SK-N-SH (cell line): ENCODE results near the gene LAMTOR2. TPM values are rescaled to one million over a fixed set of nuclear protein-coding genes. Genes with fewer than 3 reads are reported as not detected.
A peak's percentile ranks its signal among the peaks of the same experiment; 100 is the strongest.

Experiments
- CTCF ChIA-PET: fragments of 300-600, 350-600 bp; formaldehyde crosslinking; extraction: SDS; loops from one replicate; lab custom pipeline; 2021; lab: Yijun Ruan, JAX
- POLR2A ChIA-PET: fragments of 350-600 bp; sonication (Branson Sonifier 250); formaldehyde crosslinking; extraction: SDS; loops from one replicate; lab custom pipeline; 2020; ENCODE audit warnings: antibody characterized with exemption, inconsistent platforms; lab: Yijun Ruan, JAX
- DNase-seq: peaks from one replicate; pipeline ENCODE4 v3.0.0; 2012
- H2AFZ ChIP-seq: fragments of 200-600 bp; sonication (generic); 2 replicates; pipeline ENCODE4 v1.8.1; 2016; ENCODE audit warnings: antibody characterized with exemption, mild to moderate bottlenecking, low read depth
- H3F3A ChIP-seq: fragments of 200-600 bp; sonication (generic); replicated peaks from 2 replicates; pipeline ENCODE3; 2016; ENCODE audit warnings: antibody characterized with exemption, mild to moderate bottlenecking; ENCODE audit not compliant: insufficient read depth
- H3K27ac ChIP-seq, 2 experiments: fragments of 200-500 bp in 1 of 2; fragments of 200-600 bp in 1 of 2; sonication (Bioruptor generic) in 1 of 2; sonication (generic), shearing (Covaris generic) in 1 of 2; 2 replicates each; pipeline versions ENCODE4 v1.5.1 to v1.6.1; 2014 to 2016; ENCODE audit warnings: low read depth in 2 of 2, inconsistent platforms in 1 of 2, low read length in 1 of 2, mild to moderate bottlenecking in 1 of 2, mixed read lengths in 1 of 2
- H3K27me3 ChIP-seq: fragments of 200-600 bp; sonication (generic), shearing (Covaris generic); 2 replicates; pipeline ENCODE4 v1.6.1; 2016; ENCODE audit warnings: mixed run types; ENCODE audit not compliant: insufficient read depth
- H3K36me3 ChIP-seq, 2 experiments: fragments of 200-500 bp in 1 of 2; fragments of 200-600 bp in 1 of 2; sonication (Bioruptor generic) in 1 of 2; sonication (generic) in 1 of 2; replicated peaks in 1 of 2; 2 replicates each; pipeline versions ENCODE3 to v1.5.1; 2014 to 2016; ENCODE audit warnings: low read length in 1 of 2, mild to moderate bottlenecking in 1 of 2; ENCODE audit not compliant: insufficient read depth in 2 of 2, control insufficient read depth in 1 of 2
- H3K4me1 ChIP-seq, 2 experiments: fragments of 200-500 bp in 1 of 2; fragments of 200-600 bp in 1 of 2; sonication (Bioruptor generic) in 1 of 2; sonication (generic), shearing (Covaris generic) in 1 of 2; 2 replicates each; pipeline versions ENCODE4 v1.5.1 to v1.6.1; 2014 to 2016; ENCODE audit warnings: low read depth in 1 of 2, low read length in 1 of 2, mixed run types in 1 of 2; ENCODE audit not compliant: insufficient read depth in 2 of 2, control insufficient read depth in 1 of 2
- H3K4me2 ChIP-seq: fragments of 200-600 bp; sonication (generic), shearing (Covaris generic); 2 replicates; pipeline ENCODE4 v1.6.1; 2017; ENCODE audit warnings: mixed run types
- H3K4me3 ChIP-seq, 2 experiments: fragments of 200-500 bp in 1 of 2; fragments of 200-600 bp in 1 of 2; sonication (Bioruptor generic) in 1 of 2; sonication (generic), shearing (Covaris generic) in 1 of 2; 2 replicates each; pipeline versions ENCODE4 v1.5.1 to v1.8.1; 2014 to 2016; ENCODE audit warnings: low read depth in 2 of 2, inconsistent platforms in 1 of 2, low read length in 1 of 2, mild to moderate bottlenecking in 1 of 2, mixed read lengths in 1 of 2, moderate library complexity in 1 of 2
- H3K79me2 ChIP-seq: fragments of 200-600 bp; sonication (generic); 2 replicates; pipeline ENCODE4 v1.8.1; 2017; ENCODE audit warnings: mild to moderate bottlenecking; ENCODE audit not compliant: insufficient read depth
- H3K9ac ChIP-seq: fragments of 200-600 bp; sonication (generic); 2 replicates; pipeline ENCODE4 v1.6.1; 2017; ENCODE audit warnings: mixed run types
- H3K9me2 ChIP-seq: fragments of 200-600 bp; sonication (generic); 2 replicates; pipeline ENCODE4 v1.6.1; 2017; ENCODE audit warnings: mixed run types
- H3K9me3 ChIP-seq: fragments of 200-600 bp; sonication (generic); 2 replicates; pipeline ENCODE4 v1.6.1; 2017; ENCODE audit warnings: mixed run types, mild to moderate bottlenecking, moderate library complexity
- H4K20me1 ChIP-seq: fragments of 200-600 bp; sonication (generic); 2 replicates; pipeline ENCODE4 v1.6.1; 2017; ENCODE audit warnings: mild to moderate bottlenecking, mixed run types; ENCODE audit not compliant: insufficient read depth
- CHD2 ChIP-seq: fragments of 150-350 bp; IDR thresholded peaks from 2 replicates; pipeline ENCODE4 v1.6.1; 2018; ENCODE audit warnings: low read length; ENCODE audit not compliant: partially characterized antibody
- ELF1 ChIP-seq: IDR thresholded peaks from 2 replicates; pipeline ENCODE4 v1.4.0; 2012
- GABPA ChIP-seq: IDR thresholded peaks from 2 replicates; pipeline ENCODE4 v1.4.0; 2012; ENCODE audit warnings: low read depth, mild to moderate bottlenecking
- IRF3 ChIP-seq: fragments of 150-350 bp; IDR thresholded peaks from 2 replicates; pipeline ENCODE4 v1.6.1; 2016; ENCODE audit warnings: mild to moderate bottlenecking, low read depth, low read length
- MEF2A ChIP-seq: IDR thresholded peaks from 2 replicates; pipeline ENCODE4 v1.4.0; 2012; ENCODE audit warnings: low read depth, borderline replicate concordance
- MXI1 ChIP-seq: IDR thresholded peaks from 2 replicates; pipeline ENCODE4 v1.6.1; 2012; ENCODE audit warnings: mild to moderate bottlenecking, low read depth, low read length, improper control_type of control experiment
- NFIC ChIP-seq: IDR thresholded peaks from 2 replicates; pipeline ENCODE4 v1.4.0; 2012; ENCODE audit warnings: borderline replicate concordance
- NRF1 ChIP-seq: IDR thresholded peaks from 2 replicates; pipeline ENCODE4 v1.6.1; 2012; ENCODE audit warnings: low read depth, mild to moderate bottlenecking, low read length
- POLR2AphosphoS5 ChIP-seq: IDR thresholded peaks from 2 replicates; pipeline ENCODE4 v1.6.1; 2012; ENCODE audit warnings: low read depth, low read length
- RCOR1 ChIP-seq: fragments of 150-350 bp; IDR thresholded peaks from 2 replicates; pipeline ENCODE4 v1.6.1; 2017; ENCODE audit warnings: antibody characterized with exemption, low read length
- RFX5 ChIP-seq: IDR thresholded peaks from 2 replicates; pipeline ENCODE4 v1.6.1; 2012; ENCODE audit warnings: mild to moderate bottlenecking, improper control_type of control experiment, low read length
- SIN3A ChIP-seq: IDR thresholded peaks from 2 replicates; pipeline ENCODE4 v1.6.1; 2012; ENCODE audit warnings: low read depth, mild to moderate bottlenecking, low read length, moderate library complexity, borderline replicate concordance
- TAF1 ChIP-seq: IDR thresholded peaks from 2 replicates; pipeline ENCODE4 v1.6.1; 2012; ENCODE audit warnings: low read depth, mild to moderate bottlenecking, low read length, moderate library complexity, borderline replicate concordance
- TCF12 ChIP-seq: IDR thresholded peaks from 2 replicates; pipeline ENCODE4 v1.4.0; 2012
- USF1 ChIP-seq: IDR thresholded peaks from 2 replicates; pipeline ENCODE4 v1.4.0; 2012; ENCODE audit warnings: low read depth, borderline replicate concordance
- YY1 ChIP-seq: IDR thresholded peaks from 2 replicates; pipeline ENCODE4 v1.4.0; 2012; ENCODE audit warnings: low read depth, mild to moderate bottlenecking
- WGBS: methylation state at CpG from one replicate; pipeline ENCODE4 v1.1.6; 2017; ENCODE audit warnings: low lambda C conversion rate; 5-methylcytosine and 5-hydroxymethylcytosine counted together
- polyA plus RNA-seq, 3 experiments: library from polyadenylated mRNA; depleted of rRNA; stranded (reverse); fragments of >200 nt; gene quantifications; 2 replicates each; pipeline ENCODE4 v1.2.3, GENCODE V29; 2012
- TF ChIP-seq, protein P1 (sequence below): IDR thresholded peaks from 2 replicates; pipeline ENCODE4 v1.4.0; 2012; ENCODE audit warnings: low read depth
- TF ChIP-seq, protein P2 (sequence below): IDR thresholded peaks from 2 replicates; pipeline ENCODE4 v1.4.0; 2012; ENCODE audit warnings: low read depth, borderline replicate concordance

Gene LAMTOR2
- 184 and 230 TPM in 2 replicates for polyA plus RNA-seq (2012; rRNA removed)
- polyA plus RNA-seq (2012; cell fraction: cytosol; rRNA removed), result 164 and 185 TPM in 2 replicates
- polyA plus RNA-seq (2012; cell fraction: nucleus; rRNA removed), result 55.1 and 103 TPM in 2 replicates

DNA sequence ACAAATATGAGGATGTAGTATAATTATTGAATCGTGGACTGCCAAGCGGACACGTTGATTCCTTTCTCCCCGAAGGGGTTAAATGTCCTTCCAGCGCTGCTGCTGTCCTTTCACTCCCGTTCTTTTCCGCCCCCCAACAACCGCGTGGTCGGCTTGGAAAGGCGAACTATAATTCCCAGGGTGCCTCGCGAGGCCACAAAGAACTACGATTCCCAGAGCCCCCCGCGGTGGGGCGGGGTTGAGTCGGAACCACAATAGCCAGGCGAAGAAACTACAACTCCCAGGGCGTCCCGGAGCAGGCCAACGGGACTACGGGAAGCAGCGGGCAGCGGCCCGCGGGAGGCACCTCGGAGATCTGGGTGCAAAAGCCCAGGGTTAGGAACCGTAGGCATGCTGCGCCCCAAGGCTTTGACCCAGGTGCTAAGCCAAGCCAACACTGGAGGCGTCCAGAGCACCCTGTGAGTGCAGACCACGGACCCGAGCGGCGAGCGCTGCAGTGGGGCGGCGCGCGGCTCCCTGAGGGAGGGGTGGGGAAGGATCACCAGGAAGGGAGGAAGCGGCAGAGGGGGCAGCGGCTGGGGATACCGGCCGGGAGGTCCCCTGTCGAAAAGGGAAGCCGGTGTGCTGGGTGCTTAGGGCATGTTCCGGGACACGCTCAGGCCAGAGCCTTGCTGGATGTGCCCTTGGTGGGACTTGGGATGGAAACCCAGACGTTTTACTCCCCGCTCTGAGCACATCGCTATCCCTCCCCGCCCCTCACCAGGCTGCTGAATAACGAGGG, at the start of gene LAMTOR2:
Gene LAMTOR2 (plus strand): TSS at position 283 of the 781 bp plus-strand sequence. CDS start 108 bp downstream, at position 391.
- ChIA-PET CTCF (interaction anchor here (0.8 to 3.1 kb wide), 6 partner anchors 11 to 76 kb away, joined by 3 to 19 read pairs (median 4); no protein-coding TSS in a partner anchor), POLR2A (interaction anchor here (0.7 kb wide), 1 partner anchor 28 kb away, joined by 4 read pairs; the partner anchor contains the start of gene MEX3A)
- Histone ChIP-seq H3K27ac (peak within 1 kb of the TSS; percentile 93 to 100), H3K4me1 (peaks cover 6 to 17% of the 10 kb centered on the region in 2 experiments; a peak in 3 of 4 replicates), H3K9me3 (no peaks in the 10 kb centered on the region), H3K9ac (peak within 1 kb of the TSS; percentile 78), H3K79me2 (peaks cover 44% of the 10 kb centered on the region), H3K27me3 (no peaks in the 10 kb centered on the region), H3F3A (peaks cover 8% of the 10 kb centered on the region), H3K9me2 (no peaks in the 10 kb centered on the region), H3K4me2 (peak within 1 kb of the TSS; percentile 85), H3K4me3 (peak within 1 kb of the TSS; percentile 87 to 94), H3K36me3 (peaks cover 2 to 30% of the 10 kb centered on the region in 2 experiments), H2AFZ (peak within 1 kb of the TSS; percentile 90), H4K20me1 (peaks cover 8% of the 10 kb centered on the region)
- DNase-seq, result peak; percentile 93
- WGBS, result 2% methylated on average over 27 of the region's 53 CpGs
- TF ChIP-seq NFIC, result 0 out of 2 replicates have a peak, but pooled peaks have one; percentile 8
- no peak for TF ChIP-seq IRF3
- TF ChIP-seq RCOR1, result 0 out of 2 replicates have a peak, but pooled peaks have one; percentile 11
- TF ChIP-seq POLR2AphosphoS5, result peak; percentile 75
- peak; percentile 76; the same call in 1 of the 2 replicates for TF ChIP-seq SIN3A
- peak; percentile 78; the same call in 1 of the 2 replicates for TF ChIP-seq RFX5
- TF ChIP-seq, protein P1, sequence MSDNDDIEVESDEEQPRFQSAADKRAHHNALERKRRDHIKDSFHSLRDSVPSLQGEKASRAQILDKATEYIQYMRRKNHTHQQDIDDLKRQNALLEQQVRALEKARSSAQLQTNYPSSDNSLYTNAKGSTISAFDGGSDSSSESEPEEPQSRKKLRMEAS, result peak; percentile 98
- peak; percentile 60; the same call in 1 of the 2 replicates for TF ChIP-seq USF1
- no peak; the same call in none of the 2 replicates for TF ChIP-seq TCF12
- TF ChIP-seq YY1, result peak; percentile 69
- TF ChIP-seq NRF1, result no peak
- peak; percentile 77 for TF ChIP-seq GABPA
- peak; percentile 95 for TF ChIP-seq MXI1
- TF ChIP-seq CHD2, result peak; percentile 97
- TF ChIP-seq TAF1, result peak; percentile 64; the same call in 1 of the 2 replicates
- TF ChIP-seq MEF2A, result no peak
- TF ChIP-seq, protein P2, sequence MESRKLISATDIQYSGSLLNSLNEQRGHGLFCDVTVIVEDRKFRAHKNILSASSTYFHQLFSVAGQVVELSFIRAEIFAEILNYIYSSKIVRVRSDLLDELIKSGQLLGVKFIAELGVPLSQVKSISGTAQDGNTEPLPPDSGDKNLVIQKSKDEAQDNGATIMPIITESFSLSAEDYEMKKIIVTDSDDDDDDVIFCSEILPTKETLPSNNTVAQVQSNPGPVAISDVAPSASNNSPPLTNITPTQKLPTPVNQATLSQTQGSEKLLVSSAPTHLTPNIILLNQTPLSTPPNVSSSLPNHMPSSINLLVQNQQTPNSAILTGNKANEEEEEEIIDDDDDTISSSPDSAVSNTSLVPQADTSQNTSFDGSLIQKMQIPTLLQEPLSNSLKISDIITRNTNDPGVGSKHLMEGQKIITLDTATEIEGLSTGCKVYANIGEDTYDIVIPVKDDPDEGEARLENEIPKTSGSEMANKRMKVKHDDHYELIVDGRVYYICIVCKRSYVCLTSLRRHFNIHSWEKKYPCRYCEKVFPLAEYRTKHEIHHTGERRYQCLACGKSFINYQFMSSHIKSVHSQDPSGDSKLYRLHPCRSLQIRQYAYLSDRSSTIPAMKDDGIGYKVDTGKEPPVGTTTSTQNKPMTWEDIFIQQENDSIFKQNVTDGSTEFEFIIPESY, result peak; percentile 91
- TF ChIP-seq ELF1, result peak; percentile 89
